ENCODE measurements around the gene GSG1L.
A peak's percentile ranks its signal among the peaks of the same experiment; 100 is the strongest.

Gene GSG1L

DNA sequence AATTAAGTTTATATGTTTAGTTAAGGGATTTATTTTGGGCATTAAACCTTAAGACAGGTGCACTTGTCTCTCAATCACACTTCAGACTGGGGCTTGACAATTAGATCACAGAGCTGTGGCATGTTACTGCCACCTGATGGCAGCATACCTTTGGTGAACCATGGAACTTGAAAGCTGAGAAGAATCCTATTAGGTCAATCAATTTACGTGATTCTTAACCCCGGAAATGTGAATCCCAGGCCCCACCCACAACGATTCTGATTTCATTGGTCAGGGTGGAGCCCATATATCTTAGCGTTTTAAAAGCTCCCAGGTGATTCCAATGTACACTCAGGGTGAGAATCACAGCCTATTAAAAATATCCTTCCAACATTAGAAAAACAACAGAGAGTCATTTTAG is 91.0 kb downstream of the GSG1L start:
- no peak overlapping the region for H3K9ac ChIP-seq (ENCODE audit: low read length)
- no peak overlapping the region for H2AFZ ChIP-seq (ENCODE audit: low read depth, low read length, severe bottlenecking)
- no peak for TF ChIP-seq EZH2phosphoT487 (conservative IDR thresholded peaks at IDR 0.05; ENCODE audit: low read length)
- TF ChIP-seq, protein P1, sequence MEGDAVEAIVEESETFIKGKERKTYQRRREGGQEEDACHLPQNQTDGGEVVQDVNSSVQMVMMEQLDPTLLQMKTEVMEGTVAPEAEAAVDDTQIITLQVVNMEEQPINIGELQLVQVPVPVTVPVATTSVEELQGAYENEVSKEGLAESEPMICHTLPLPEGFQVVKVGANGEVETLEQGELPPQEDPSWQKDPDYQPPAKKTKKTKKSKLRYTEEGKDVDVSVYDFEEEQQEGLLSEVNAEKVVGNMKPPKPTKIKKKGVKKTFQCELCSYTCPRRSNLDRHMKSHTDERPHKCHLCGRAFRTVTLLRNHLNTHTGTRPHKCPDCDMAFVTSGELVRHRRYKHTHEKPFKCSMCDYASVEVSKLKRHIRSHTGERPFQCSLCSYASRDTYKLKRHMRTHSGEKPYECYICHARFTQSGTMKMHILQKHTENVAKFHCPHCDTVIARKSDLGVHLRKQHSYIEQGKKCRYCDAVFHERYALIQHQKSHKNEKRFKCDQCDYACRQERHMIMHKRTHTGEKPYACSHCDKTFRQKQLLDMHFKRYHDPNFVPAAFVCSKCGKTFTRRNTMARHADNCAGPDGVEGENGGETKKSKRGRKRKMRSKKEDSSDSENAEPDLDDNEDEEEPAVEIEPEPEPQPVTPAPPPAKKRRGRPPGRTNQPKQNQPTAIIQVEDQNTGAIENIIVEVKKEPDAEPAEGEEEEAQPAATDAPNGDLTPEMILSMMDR (IDR thresholded peaks at IDR 0.05; ENCODE audit: insufficient read depth, low read length, poor library complexity, severe bottlenecking) = peak; percentile 63
- no peaks in the 10 kb centered on the region for H4K20me1 ChIP-seq (ENCODE audit: low read depth, low read length)
- no peaks in the 10 kb centered on the region for H3K9me2 ChIP-seq (replicated peaks; ENCODE audit: insufficient read depth, low read length)
- no peak overlapping the region for H3K27ac ChIP-seq (ENCODE audit: low read depth, low read length)
- no peaks in the 10 kb centered on the region for H3K79me2 ChIP-seq (ENCODE audit: insufficient read depth, low read length)
- H3F3A ChIP-seq (ENCODE audit: insufficient read depth) = no peaks in the 10 kb centered on the region
- no peaks in the 10 kb centered on the region for H3K36me3 ChIP-seq (ENCODE audit: low read length)
- H3K4me2 ChIP-seq (ENCODE audit: low read depth, low read length, poor library complexity, severe bottlenecking) = no peak overlapping the region
- no peaks in the 10 kb centered on the region for H3K9me3 ChIP-seq (ENCODE audit: insufficient read depth, low read length)
- no peaks in the 10 kb centered on the region for H3K27me3 ChIP-seq (ENCODE audit: low read length)
- no peak overlapping the region for H3K4me3 ChIP-seq (ENCODE audit: insufficient read depth, low read length, poor library complexity, severe bottlenecking)

DNA sequence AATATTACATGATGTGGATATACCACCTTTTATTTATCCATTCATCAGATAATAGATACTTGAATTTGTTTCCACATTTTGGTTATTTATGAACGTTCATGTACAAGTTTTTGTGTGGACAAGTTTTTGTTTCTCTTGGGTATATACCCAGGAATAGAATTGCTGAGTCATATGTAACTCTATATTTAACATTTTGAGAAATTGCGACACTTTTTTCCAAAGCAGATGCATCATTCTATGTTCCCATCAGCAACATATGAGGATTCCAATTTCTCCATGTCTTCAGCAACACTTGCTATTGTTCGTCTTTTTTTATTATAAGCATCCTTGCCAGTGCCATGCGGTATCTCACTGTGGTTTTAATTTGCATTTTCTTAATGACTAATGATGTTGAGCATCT is 93.9 kb downstream of the GSG1L start:
- H3K4me2 ChIP-seq (ENCODE audit: low read depth, low read length, poor library complexity, severe bottlenecking) = no peak overlapping the region
- no peak overlapping the region for H3K9ac ChIP-seq (ENCODE audit: low read length)
- no peaks in the 10 kb centered on the region; the same call in 1 of the 2 replicates for H3K27me3 ChIP-seq (ENCODE audit: low read length)
- H3K4me3 ChIP-seq (ENCODE audit: insufficient read depth, low read length, poor library complexity, severe bottlenecking) = no peak overlapping the region
- H3K79me2 ChIP-seq (ENCODE audit: insufficient read depth, low read length) = no peaks in the 10 kb centered on the region
- no peaks in the 10 kb centered on the region for H3F3A ChIP-seq (ENCODE audit: insufficient read depth)
- H4K20me1 ChIP-seq (ENCODE audit: low read depth, low read length) = no peaks in the 10 kb centered on the region
- H2AFZ ChIP-seq (ENCODE audit: low read depth, low read length, severe bottlenecking) = no peak overlapping the region
- H3K9me3 ChIP-seq (ENCODE audit: insufficient read depth, low read length) = no peaks in the 10 kb centered on the region
- TF ChIP-seq EZH2phosphoT487 (conservative IDR thresholded peaks at IDR 0.05; ENCODE audit: low read length) = no peak
- TF ChIP-seq, protein P1 (IDR thresholded peaks at IDR 0.05; ENCODE audit: insufficient read depth, low read length, poor library complexity, severe bottlenecking) = no peak
- no peak overlapping the region for H3K27ac ChIP-seq (ENCODE audit: low read depth, low read length)
- no peaks in the 10 kb centered on the region for H3K36me3 ChIP-seq (ENCODE audit: low read length)
- no peaks in the 10 kb centered on the region for H3K9me2 ChIP-seq (replicated peaks; ENCODE audit: insufficient read depth, low read length)

DNA sequence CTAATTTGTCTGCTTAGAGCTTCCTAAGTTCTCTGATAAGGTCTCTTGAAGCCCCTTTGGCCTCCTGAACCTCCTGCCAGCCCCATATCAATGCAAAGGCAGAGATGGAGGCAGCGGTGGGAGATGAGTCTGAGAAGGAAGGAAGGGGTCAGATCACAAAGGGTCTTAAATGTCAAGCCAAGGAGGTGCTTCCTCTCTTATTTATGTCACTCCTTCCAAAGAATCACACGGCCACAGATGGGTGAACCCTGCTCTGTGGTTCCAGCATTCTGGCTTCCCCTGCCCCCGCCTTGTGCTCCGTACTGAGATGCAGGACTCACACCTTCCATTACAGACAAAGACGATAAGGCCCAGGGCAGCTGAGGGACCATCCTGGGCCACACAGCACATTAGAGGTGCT is 96.3 kb downstream of the GSG1L start:
- H3K27me3 ChIP-seq (ENCODE audit: low read length) = no peaks in the 10 kb centered on the region; the same call in 1 of the 2 replicates
- H3K9ac ChIP-seq (ENCODE audit: low read length) = no peak overlapping the region
- no peaks in the 10 kb centered on the region for H3K9me3 ChIP-seq (ENCODE audit: insufficient read depth, low read length)
- no peak overlapping the region for H2AFZ ChIP-seq (ENCODE audit: low read depth, low read length, severe bottlenecking)
- H3K4me3 ChIP-seq (ENCODE audit: insufficient read depth, low read length, poor library complexity, severe bottlenecking) = no peak overlapping the region
- H3K9me2 ChIP-seq (replicated peaks; ENCODE audit: insufficient read depth, low read length) = no peaks in the 10 kb centered on the region
- H3K27ac ChIP-seq (ENCODE audit: low read depth, low read length) = no peak overlapping the region
- no peaks in the 10 kb centered on the region for H3K36me3 ChIP-seq (ENCODE audit: low read length)
- TF ChIP-seq, protein P1 (IDR thresholded peaks at IDR 0.05; ENCODE audit: insufficient read depth, low read length, poor library complexity, severe bottlenecking) = no peak
- no peak for TF ChIP-seq EZH2phosphoT487 (conservative IDR thresholded peaks at IDR 0.05; ENCODE audit: low read length)
- no peaks in the 10 kb centered on the region for H3F3A ChIP-seq (ENCODE audit: insufficient read depth)
- no peak overlapping the region for H3K4me2 ChIP-seq (ENCODE audit: low read depth, low read length, poor library complexity, severe bottlenecking)
- no peaks in the 10 kb centered on the region for H4K20me1 ChIP-seq (ENCODE audit: low read depth, low read length)
- H3K79me2 ChIP-seq (ENCODE audit: insufficient read depth, low read length) = no peaks in the 10 kb centered on the region
